Measurements from ENCODE around the gene DISP2. TPM values are rescaled to one million over a fixed set of nuclear protein-coding genes. Genes with fewer than 3 reads are reported as not detected.

Gene DISP2
- total and polyA plus RNA-seq, 8 donors = 0.14 to 4.1 (median 1.4) TPM

DNA sequence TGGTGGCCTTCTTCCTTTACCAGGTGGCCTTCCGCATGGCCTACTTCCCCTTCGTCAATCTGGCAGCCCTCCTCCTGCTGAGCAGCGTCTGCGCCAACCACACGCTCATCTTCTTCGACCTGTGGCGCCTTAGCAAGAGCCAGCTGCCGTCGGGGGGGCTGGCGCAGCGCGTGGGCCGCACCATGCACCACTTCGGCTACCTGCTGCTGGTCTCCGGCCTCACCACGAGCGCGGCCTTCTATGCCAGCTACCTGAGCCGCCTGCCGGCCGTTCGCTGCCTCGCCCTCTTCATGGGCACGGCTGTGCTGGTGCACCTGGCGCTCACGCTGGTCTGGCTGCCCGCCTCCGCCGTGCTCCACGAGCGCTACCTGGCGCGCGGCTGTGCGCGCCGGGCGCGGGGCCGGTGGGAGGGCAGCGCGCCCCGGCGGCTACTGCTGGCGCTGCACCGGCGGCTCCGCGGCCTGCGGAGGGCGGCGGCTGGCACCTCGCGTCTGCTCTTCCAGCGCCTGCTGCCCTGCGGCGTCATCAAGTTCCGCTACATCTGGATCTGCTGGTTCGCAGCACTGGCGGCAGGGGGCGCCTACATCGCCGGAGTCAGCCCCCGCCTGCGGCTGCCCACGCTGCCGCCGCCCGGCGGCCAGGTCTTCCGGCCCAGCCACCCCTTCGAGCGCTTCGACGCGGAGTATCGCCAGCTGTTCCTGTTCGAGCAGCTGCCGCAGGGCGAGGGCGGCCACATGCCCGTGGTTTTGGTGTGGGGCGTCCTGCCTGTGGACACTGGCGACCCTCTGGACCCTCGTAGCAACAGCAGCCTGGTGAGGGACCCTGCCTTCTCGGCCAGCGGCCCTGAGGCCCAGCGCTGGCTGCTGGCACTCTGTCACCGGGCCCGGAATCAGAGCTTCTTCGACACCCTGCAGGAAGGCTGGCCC, 9.9 kb downstream of the DISP2 start:
- Histone ChIP-seq H3K9me3 (no peaks in the 10 kb centered on the region), H3K27ac (peak overlapping the region; percentile 41 to 75 (median 67)), H3K4me1 (peaks cover 6 to 8% (median 8%) of the 10 kb centered on the region in 3 donors), H3K27me3 (no peaks in the 10 kb centered on the region), H3K4me3 (peak overlapping the region in 2 of 4 donors; percentile 22 to 43), H3K36me3 (no peaks in the 10 kb centered on the region)
- DNase-seq (peak; percentile 83 to 95 (median 88)), FAIRE-seq (no peak), ATAC-seq (peak; percentile 83 to 89 (median 85))
- 13 to 17% methylated on average over 85 to 91 of the region's 91 CpGs for WGBS, 2 donors
- TF ChIP-seq, protein P1, sequence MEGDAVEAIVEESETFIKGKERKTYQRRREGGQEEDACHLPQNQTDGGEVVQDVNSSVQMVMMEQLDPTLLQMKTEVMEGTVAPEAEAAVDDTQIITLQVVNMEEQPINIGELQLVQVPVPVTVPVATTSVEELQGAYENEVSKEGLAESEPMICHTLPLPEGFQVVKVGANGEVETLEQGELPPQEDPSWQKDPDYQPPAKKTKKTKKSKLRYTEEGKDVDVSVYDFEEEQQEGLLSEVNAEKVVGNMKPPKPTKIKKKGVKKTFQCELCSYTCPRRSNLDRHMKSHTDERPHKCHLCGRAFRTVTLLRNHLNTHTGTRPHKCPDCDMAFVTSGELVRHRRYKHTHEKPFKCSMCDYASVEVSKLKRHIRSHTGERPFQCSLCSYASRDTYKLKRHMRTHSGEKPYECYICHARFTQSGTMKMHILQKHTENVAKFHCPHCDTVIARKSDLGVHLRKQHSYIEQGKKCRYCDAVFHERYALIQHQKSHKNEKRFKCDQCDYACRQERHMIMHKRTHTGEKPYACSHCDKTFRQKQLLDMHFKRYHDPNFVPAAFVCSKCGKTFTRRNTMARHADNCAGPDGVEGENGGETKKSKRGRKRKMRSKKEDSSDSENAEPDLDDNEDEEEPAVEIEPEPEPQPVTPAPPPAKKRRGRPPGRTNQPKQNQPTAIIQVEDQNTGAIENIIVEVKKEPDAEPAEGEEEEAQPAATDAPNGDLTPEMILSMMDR (IDR thresholded peaks at IDR 0.05) = peak; percentile 73 to 76 (median 75)
- intact Hi-C loops (cut with DNase I) = no loop called here

DNA sequence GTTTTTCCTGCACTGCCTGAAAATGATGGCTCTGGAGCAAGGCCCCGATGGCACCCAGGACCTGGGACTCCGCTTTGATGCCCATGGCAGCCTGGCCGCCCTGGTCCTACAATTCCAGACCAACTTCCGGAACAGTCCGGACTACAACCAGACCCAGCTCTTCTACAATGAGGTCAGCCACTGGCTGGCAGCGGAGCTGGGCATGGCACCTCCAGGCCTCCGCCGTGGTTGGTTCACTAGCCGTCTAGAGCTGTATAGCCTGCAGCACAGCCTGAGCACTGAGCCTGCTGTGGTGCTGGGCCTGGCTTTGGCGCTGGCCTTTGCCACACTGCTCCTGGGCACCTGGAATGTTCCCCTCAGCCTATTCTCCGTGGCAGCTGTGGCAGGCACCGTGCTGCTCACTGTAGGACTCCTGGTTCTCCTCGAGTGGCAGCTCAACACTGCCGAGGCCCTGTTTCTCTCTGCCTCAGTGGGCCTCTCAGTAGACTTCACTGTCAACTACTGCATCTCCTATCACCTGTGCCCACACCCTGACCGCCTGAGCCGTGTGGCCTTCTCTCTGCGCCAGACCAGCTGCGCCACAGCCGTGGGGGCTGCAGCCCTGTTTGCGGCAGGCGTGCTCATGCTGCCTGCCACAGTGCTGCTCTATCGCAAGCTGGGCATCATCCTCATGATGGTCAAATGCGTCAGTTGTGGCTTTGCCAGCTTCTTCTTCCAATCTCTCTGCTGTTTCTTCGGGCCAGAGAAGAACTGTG, 10.9 kb downstream of the DISP2 start:
- no peak for FAIRE-seq
- H3K4me1 ChIP-seq = peaks cover 6 to 8% (median 8%) of the 10 kb centered on the region in 3 donors
- peak in 1 of 6 donors; percentile 47 for DNase-seq
- H3K4me3 ChIP-seq = no peak overlapping the region
- WGBS, 2 donors = 94 to 96% methylated on average over 24 of the region's 24 CpGs
- no peaks in the 10 kb centered on the region for H3K27me3 ChIP-seq
- no peaks in the 10 kb centered on the region for H3K36me3 ChIP-seq
- H3K27ac ChIP-seq = no peak overlapping the region
- no peaks in the 10 kb centered on the region for H3K9me3 ChIP-seq
- ATAC-seq = no peak
- intact Hi-C loops (cut with DNase I) = no loop called here
- TF ChIP-seq, protein P1 (IDR thresholded peaks at IDR 0.05) = no peak

DNA sequence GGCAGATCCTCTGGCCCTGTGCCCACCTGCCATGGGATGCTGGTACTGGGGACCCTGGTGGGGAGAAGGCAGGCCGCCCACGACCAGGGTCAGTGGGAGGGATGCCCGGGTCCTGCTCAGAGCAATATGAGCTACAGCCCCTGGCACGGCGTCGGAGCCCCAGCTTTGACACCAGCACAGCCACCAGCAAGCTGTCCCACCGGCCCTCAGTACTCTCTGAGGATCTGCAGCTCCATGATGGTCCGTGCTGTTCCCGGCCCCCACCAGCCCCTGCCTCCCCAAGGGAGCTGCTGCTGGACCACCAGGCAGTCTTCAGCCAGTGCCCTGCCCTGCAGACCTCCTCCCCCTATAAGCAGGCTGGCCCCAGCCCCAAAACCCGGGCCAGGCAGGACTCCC, 11.5 kb downstream of the DISP2 start:
- Histone ChIP-seq H3K9me3 (no peaks in the 10 kb centered on the region), H3K27ac (no peak overlapping the region), H3K36me3 (no peaks in the 10 kb centered on the region), H3K4me1 (peaks cover 6 to 8% (median 8%) of the 10 kb centered on the region in 3 donors), H3K27me3 (no peaks in the 10 kb centered on the region), H3K4me3 (no peak overlapping the region)
- FAIRE-seq = no peak
- peak in 1 of 6 donors; percentile 62 for DNase-seq
- 91 to 96% methylated on average over 10 of the region's 10 CpGs for WGBS, 2 donors
- no peak for ATAC-seq
- TF ChIP-seq, protein P1 (IDR thresholded peaks at IDR 0.05) = no peak
- intact Hi-C loops (cut with DNase I) = no loop called here

DNA sequence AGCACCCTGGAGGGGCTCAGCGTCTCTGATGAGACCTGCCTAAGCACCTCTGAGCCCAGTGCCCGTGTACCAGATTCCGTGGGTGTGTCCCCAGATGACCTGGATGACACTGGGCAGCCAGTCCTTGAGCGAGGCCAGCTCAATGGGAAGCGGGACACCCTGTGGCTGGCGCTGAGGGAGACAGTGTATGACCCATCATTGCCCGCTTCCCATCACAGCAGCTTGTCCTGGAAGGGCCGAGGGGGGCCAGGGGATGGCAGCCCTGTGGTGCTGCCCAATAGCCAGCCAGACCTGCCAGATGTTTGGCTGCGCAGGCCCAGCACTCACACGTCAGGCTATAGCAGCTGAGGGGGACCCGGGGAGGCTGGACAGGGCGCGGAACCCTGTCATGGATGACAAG, 12.0 kb downstream of the DISP2 start:
- Histone ChIP-seq H3K4me3 (no peak overlapping the region), H3K27me3 (no peaks in the 10 kb centered on the region), H3K4me1 (peaks cover 6 to 8% (median 8%) of the 10 kb centered on the region in 3 donors), H3K36me3 (no peaks in the 10 kb centered on the region), H3K9me3 (no peaks in the 10 kb centered on the region), H3K27ac (no peak overlapping the region)
- TF ChIP-seq, protein P1 (IDR thresholded peaks at IDR 0.05) = no peak
- FAIRE-seq = no peak
- DNase-seq = no peak
- 87 to 88% methylated on average over 13 of the region's 13 CpGs for WGBS, 2 donors
- no peak for ATAC-seq
- intact Hi-C loops (cut with DNase I) = no loop called here

Measured in pancreas (tissue), 10 donors.